Ectodermal cell (in vitro differentiated cells): ENCODE data around the gene IGSF5.

Experiments used
- H3K27ac ChIP-seq: 2 replicates; pipeline ENCODE4 v1.7.0; 2013; ENCODE audit warnings: mild to moderate bottlenecking, low read depth, low read length; ENCODE audit not compliant: insufficient read depth, poor library complexity, severe bottlenecking
- H3K27me3 ChIP-seq: 2 replicates; pipeline ENCODE4 v1.7.0; 2013; ENCODE audit warnings: mild to moderate bottlenecking, low read length; ENCODE audit not compliant: insufficient read depth, control insufficient read depth, poor library complexity, severe bottlenecking
- H3K36me3 ChIP-seq: one replicate; pipeline ENCODE4 v1.7.0; 2013; ENCODE audit warnings: low read length; ENCODE audit not compliant: control insufficient read depth, insufficient read depth
- H3K4me1 ChIP-seq: one replicate; pipeline ENCODE4 v1.7.0; 2013; ENCODE audit warnings: low read length; ENCODE audit not compliant: control insufficient read depth, insufficient read depth
- H3K4me3 ChIP-seq: 2 replicates; pipeline ENCODE4 v1.7.0; 2013; ENCODE audit warnings: low read depth, low read length, control low read depth; ENCODE audit not compliant: insufficient read depth
- H3K9me3 ChIP-seq: 2 replicates; pipeline ENCODE4 v1.7.0; 2013; ENCODE audit warnings: mild to moderate bottlenecking, low read length, moderate library complexity; ENCODE audit not compliant: control insufficient read depth
- WGBS, 2 experiments: methylation state at CpG; one replicate each; pipeline ENCODE4 v1.1.7; 2013; ENCODE audit warnings: missing lambda C conversion rate in 2 of 2; 5-methylcytosine and 5-hydroxymethylcytosine counted together

IGSF5 gene

GRCh38 chr21:39714331-39714730, 30.7 kb upstream of the IGSF5 start:
- H3K9me3 ChIP-seq: no peaks in the 10 kb centered on the region
- H3K27me3 ChIP-seq: no peaks in the 10 kb centered on the region
- WGBS, 2 experiments: 78 to 100% methylated on average over 1 of the region's 1 CpG
- H3K36me3 ChIP-seq: no peaks in the 10 kb centered on the region
- H3K4me1 ChIP-seq: no peaks in the 10 kb centered on the region
- no peak overlapping the region for H3K4me3 ChIP-seq
- no peak overlapping the region for H3K27ac ChIP-seq

- Histone ChIP-seq H3K27me3 (no peaks in the 10 kb centered on the region), H3K9me3 (no peaks in the 10 kb centered on the region), H3K36me3 (no peaks in the 10 kb centered on the region), H3K4me3 (no peak overlapping the region), H3K4me1 (no peaks in the 10 kb centered on the region), H3K27ac (no peak overlapping the region)
- WGBS, 2 experiments: 41 to 50% methylated on average over 6 to 9 of the region's 10 CpGs
Measured at GRCh38 chr21:39715804-39716397, 29.1 kb upstream of the IGSF5 start.

- Histone ChIP-seq H3K27ac (no peak overlapping the region), H3K4me1 (no peaks in the 10 kb centered on the region), H3K36me3 (no peaks in the 10 kb centered on the region), H3K9me3 (no peaks in the 10 kb centered on the region), H3K27me3 (no peaks in the 10 kb centered on the region), H3K4me3 (no peak overlapping the region)
- 89 to 93% methylated on average over 5 of the region's 5 CpGs for WGBS, 2 experiments
Measured at GRCh38 chr21:39720126-39720778, 24.7 kb upstream of the IGSF5 start.

GRCh38 chr21:39721885-39722284, 23.1 kb upstream of the IGSF5 start:
- Histone ChIP-seq H3K36me3 (no peaks in the 10 kb centered on the region), H3K27ac (no peak overlapping the region), H3K27me3 (no peaks in the 10 kb centered on the region), H3K4me1 (no peaks in the 10 kb centered on the region), H3K4me3 (no peak overlapping the region), H3K9me3 (no peaks in the 10 kb centered on the region)
- 80 to 91% methylated on average over 1 of the region's 1 CpG for WGBS, 2 experiments

- 91% methylated on average over 5 of the region's 5 CpGs for WGBS, 2 experiments
- Histone ChIP-seq H3K4me3 (no peak overlapping the region), H3K27ac (no peak overlapping the region), H3K4me1 (no peaks in the 10 kb centered on the region), H3K36me3 (no peaks in the 10 kb centered on the region), H3K27me3 (no peaks in the 10 kb centered on the region), H3K9me3 (no peaks in the 10 kb centered on the region)
Measured at GRCh38 chr21:39724944-39725343, 20.0 kb upstream of the IGSF5 start.

GRCh38 chr21:39726133-39726532, 18.9 kb upstream of the IGSF5 start:
- WGBS, 2 experiments: 94 to 97% methylated on average over 7 of the region's 7 CpGs
- Histone ChIP-seq H3K36me3 (no peaks in the 10 kb centered on the region), H3K4me1 (no peaks in the 10 kb centered on the region)

GRCh38 chr21:39727401-39728120, 17.4 kb upstream of the IGSF5 start:
- Histone ChIP-seq H3K27ac (no peak overlapping the region), H3K9me3 (no peaks in the 10 kb centered on the region), H3K27me3 (no peaks in the 10 kb centered on the region), H3K4me3 (no peak overlapping the region), H3K36me3 (no peaks in the 10 kb centered on the region), H3K4me1 (no peaks in the 10 kb centered on the region)
- WGBS, 2 experiments: 90 to 93% methylated on average over 15 of the region's 15 CpGs

More at GRCh38 chr21:39726133-39726532, 18.9 kb upstream of the IGSF5 start:
- H3K4me3 ChIP-seq: no peak overlapping the region
- H3K27me3 ChIP-seq: no peaks in the 10 kb centered on the region
- H3K27ac ChIP-seq: no peak overlapping the region
- H3K9me3 ChIP-seq: no peaks in the 10 kb centered on the region

GRCh38 chr21:39728341-39728740, 16.6 kb upstream of the IGSF5 start:
- WGBS, 2 experiments: 94 to 97% methylated on average over 5 to 6 of the region's 6 CpGs
- Histone ChIP-seq H3K27me3 (no peaks in the 10 kb centered on the region), H3K27ac (no peak overlapping the region), H3K4me1 (no peaks in the 10 kb centered on the region), H3K36me3 (no peaks in the 10 kb centered on the region), H3K9me3 (no peaks in the 10 kb centered on the region), H3K4me3 (no peak overlapping the region)

- no peak overlapping the region for H3K4me3 ChIP-seq
- H3K4me1 ChIP-seq: no peaks in the 10 kb centered on the region
- H3K27ac ChIP-seq: no peak overlapping the region
- H3K36me3 ChIP-seq: no peaks in the 10 kb centered on the region
- no peaks in the 10 kb centered on the region for H3K27me3 ChIP-seq
- H3K9me3 ChIP-seq: no peaks in the 10 kb centered on the region
- 95 to 97% methylated on average over 13 of the region's 13 CpGs for WGBS, 2 experiments
Measured at GRCh38 chr21:39730418-39731157, 14.4 kb upstream of the IGSF5 start.

- H3K36me3 ChIP-seq: no peaks in the 10 kb centered on the region
- H3K27me3 ChIP-seq: no peaks in the 10 kb centered on the region
- H3K27ac ChIP-seq: no peak overlapping the region
- H3K4me1 ChIP-seq: no peaks in the 10 kb centered on the region
- no peaks in the 10 kb centered on the region for H3K9me3 ChIP-seq
- no peak overlapping the region for H3K4me3 ChIP-seq
- 96 to 97% methylated on average over 4 of the region's 4 CpGs for WGBS, 2 experiments
Measured at GRCh38 chr21:39736716-39737115, 8.3 kb upstream of the IGSF5 start.
